CD4-positive, alpha-beta T cell treated with Interleukin-1 beta for 1 hour (primary cell): ENCODE data around the gene SLC66A3.
"Not testable (repeated sequence)": the region's sequence is repeated elsewhere in the genome, so short reads cannot be mapped to it uniquely, and the experiment has no call there.

Experiments used
- DNase-seq, 2 donors: peaks; one replicate each; pipeline ENCODE4 v3.0.0-alpha.2; 2020 to 2022

The SLC66A3 gene

GRCh38 chr2:11165046-11165445 is 9.8 kb downstream of the SLC66A3 start:
- DNase-seq = not testable (repeated sequence)

- DNase-seq = no peak
Observed at GRCh38 chr2:11166476-11166875, 11.2 kb downstream of the SLC66A3 start.

GRCh38 chr2:11168488-11168887 is 13.2 kb downstream of the SLC66A3 start:
- no peak for DNase-seq

- DNase-seq = no peak
Observed at GRCh38 chr2:11169333-11169732, 14.1 kb downstream of the SLC66A3 start.

DNA sequence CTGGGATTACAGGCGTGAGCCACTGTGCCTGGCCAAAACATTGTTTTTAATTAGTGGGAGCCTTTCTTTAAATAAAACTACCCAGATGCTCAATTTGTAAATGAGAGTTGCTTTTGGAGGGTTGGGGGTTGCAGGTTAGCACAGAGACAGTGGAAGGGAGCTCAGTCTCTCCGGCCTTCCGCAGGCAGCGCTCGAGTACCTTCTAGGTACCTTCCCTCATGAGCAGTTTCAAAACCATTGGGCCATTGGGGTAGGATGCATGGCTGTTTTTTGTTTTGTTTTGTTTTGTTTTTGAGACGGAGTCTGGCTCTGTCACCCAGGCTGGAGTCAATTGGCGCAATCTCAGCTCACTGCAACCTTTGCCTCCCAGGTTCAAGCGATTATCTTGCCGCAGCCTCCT is 19.0 kb downstream of the SLC66A3 start:
- DNase-seq = no peak

DNA sequence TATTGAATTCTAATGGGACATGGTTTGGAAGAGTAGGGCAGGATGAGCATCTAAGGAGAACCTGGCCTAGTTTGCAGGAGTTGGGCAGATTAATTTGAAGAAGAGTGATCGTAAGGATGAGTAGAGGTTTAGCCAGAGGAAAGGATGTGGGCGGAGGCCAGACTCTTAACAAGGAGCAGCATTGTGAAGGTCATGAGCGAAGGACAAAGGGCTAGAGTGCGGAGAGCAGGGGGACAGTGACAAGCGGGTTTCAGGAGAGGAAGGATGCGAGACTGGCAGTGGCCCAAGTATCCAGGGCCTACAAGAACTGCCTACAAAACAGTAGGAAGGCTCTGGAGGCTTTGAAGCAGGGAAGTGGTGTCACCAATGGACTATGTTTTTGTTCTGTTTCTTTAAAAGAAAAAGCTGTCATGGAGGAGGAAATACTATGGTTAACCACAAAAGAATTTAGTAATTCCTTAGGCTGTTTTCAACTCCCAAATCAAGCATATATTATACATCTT is 20.1 kb downstream of the SLC66A3 start:
- no peak for DNase-seq

DNA sequence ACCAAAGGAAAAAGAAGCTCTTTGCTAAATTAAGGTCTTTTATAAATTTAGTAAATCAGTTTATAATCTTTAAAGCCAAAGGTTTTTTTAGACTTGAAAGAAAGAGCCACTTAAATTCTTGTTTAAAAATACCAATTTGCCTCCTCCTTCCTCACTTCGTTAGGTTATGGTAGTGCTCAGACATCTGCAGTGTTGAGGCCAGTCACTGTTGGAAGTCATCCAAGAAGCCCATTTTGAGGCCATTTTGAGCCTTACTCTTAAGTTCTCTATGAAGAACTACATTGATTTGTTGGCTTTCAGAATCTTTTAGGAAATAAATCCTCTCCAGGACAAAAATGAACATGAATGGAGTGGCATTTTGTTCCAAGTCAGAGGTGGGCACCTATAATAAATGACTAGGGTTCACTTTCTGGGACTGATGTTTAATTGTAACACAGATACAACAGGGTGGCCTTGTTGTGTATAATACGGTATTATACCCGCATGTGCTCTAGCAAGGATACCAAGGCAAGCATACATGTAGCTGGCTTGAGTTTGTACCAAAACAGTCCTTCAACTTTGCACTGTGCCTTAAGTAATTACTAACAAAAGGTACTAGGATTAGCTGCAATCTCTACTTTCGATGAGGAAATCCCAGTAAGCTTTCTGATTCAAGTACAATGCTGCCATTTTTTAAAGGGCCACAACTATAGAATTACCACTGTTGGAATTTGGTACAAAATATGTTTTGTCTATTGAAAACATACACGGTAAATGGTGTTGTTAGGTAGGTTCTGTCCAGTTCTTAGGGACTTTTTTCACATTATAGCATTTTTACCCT is 22.8 kb downstream of the SLC66A3 start:
- DNase-seq = no peak

- DNase-seq = no peak
Observed at GRCh38 chr2:11179196-11179595, 23.9 kb downstream of the SLC66A3 start.

GRCh38 chr2:11179899-11180298 is 24.6 kb downstream of the SLC66A3 start:
- no peak for DNase-seq

DNA sequence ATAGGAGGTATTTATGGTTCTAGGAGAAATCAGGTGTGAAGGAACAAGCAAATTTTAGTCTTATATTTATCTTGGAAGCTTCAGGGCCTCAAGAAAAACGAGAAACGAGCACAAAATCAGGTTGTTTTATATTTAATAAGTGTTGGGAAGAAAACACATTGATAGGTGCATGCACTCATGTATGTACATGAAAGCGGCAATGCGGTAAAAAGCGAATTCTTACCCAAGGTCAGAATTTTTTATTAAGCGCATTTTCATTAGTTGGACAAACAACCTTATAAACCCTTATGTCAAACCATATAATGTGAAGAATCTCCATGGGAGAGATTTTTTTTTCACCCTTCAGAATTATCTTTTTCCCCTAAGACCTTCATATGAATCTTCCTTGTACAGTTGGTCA is 25.4 kb downstream of the SLC66A3 start:
- no peak for DNase-seq

GRCh38 chr2:11182951-11183350 is 27.7 kb downstream of the SLC66A3 start:
- no peak for DNase-seq

GRCh38 chr2:11186145-11186544 is 30.9 kb downstream of the SLC66A3 start:
- no peak for DNase-seq

- no peak for DNase-seq
Observed at GRCh38 chr2:11187083-11187619, 31.9 kb downstream of the SLC66A3 start.

- DNase-seq = no peak
Observed at GRCh38 chr2:11187731-11188130, 32.5 kb downstream of the SLC66A3 start.

- no peak for DNase-seq
Observed at GRCh38 chr2:11196246-11196645, 41.0 kb downstream of the SLC66A3 start.

DNA sequence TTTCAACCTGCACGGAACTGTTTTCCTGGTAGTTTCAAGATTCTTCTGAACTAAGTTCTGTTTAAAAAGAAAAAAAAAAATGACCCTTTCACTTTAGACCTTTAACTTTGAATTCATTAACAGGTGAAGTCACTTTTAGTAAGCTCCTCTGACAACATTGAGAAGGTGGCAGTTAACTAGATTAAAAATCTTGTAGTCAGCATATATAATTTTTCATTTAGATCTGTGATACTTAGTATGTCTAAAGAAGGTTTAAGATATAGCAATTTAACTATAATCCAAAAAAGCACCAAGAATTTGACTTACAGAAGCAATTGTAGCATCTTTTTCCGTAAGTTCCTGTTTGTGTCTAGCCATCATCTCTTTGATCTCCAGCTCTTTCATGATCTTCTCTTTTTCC is 45.4 kb downstream of the SLC66A3 start:
- DNase-seq = no peak

GRCh38 chr2:11201969-11202368 is 46.7 kb downstream of the SLC66A3 start:
- DNase-seq = no peak

DNA sequence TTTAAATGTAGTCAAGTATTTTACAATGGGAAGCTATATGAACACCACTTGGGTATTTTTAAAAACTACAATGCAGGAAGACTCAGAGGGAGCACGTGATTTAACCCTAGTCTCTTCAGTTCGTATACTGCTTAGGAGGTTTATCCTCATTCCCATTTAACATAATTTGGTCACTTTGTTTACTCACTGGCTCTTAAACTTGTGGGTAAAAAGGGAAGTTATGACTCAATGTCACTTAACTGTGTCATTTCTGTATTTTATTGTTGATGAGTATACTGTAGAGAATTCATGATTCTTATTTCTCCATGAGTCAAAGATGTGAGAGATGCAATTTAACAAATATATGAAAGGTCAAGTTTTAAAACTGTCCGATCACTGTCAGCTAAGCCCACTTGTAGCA is 48.2 kb downstream of the SLC66A3 start:
- no peak for DNase-seq

- no peak for DNase-seq
Observed at GRCh38 chr2:11208083-11208482, 52.8 kb downstream of the SLC66A3 start.

- no peak for DNase-seq
Observed at GRCh38 chr2:11212645-11213044, 57.4 kb downstream of the SLC66A3 start.

- DNase-seq = no peak
Observed at GRCh38 chr2:11213090-11213638, 57.9 kb downstream of the SLC66A3 start.

- DNase-seq = no peak
Observed at GRCh38 chr2:11213975-11214374, 58.7 kb downstream of the SLC66A3 start.

DNA sequence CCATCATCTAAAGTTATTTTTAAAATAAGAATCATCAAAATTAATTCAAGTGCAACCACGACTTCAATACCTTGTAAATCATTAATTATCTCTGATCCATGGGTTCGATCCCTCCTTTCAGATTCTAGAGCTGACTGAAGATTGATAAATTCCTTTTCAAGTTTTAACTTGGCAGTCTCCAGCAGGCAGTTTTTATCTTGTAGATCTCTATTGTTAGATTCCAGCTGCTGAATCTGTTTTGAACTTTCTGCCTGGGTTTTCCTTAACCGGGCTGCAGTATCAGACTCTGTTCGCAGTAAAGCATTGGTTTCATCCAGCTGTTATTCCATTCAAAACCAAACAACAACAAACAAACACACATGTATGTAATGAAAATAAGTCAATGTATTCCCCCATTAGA is 59.5 kb downstream of the SLC66A3 start:
- no peak for DNase-seq

GRCh38 chr2:11215407-11215806 is 60.1 kb downstream of the SLC66A3 start:
- DNase-seq = no peak
